Measurements from ENCODE around the gene C2CD2. TPM values are rescaled to one million over a fixed set of nuclear protein-coding genes. Genes with fewer than 3 reads are reported as not detected.

Gene C2CD2
- total and polyA plus RNA-seq, 2 of the 4 experiments (the other 2 are of a cell fraction): 15.6 to 25.3 TPM

GRCh38 chr21:41973427-41973831 is 19.6 kb upstream of the C2CD2 start:
- no peak overlapping the region for H3K27ac ChIP-seq (ENCODE audit: insufficient read depth, low read length)
- H3K14ac ChIP-seq (replicated peaks; ENCODE audit: low read depth, low read length): no peak overlapping the region
- no peak overlapping the region for H2AK5ac ChIP-seq (ENCODE audit: low read depth, low read length)
- H3K9me1 ChIP-seq (ENCODE audit: insufficient read depth, low read length): peaks cover 2% of the 10 kb centered on the region; the same call in 1 of the 2 replicates
- no peak overlapping the region for H4K8ac ChIP-seq (ENCODE audit: low read depth in 2 of 2, low read length in 2 of 2)
- CTCF ChIA-PET: no interaction called here
- no peak overlapping the region for H2BK20ac ChIP-seq (ENCODE audit: low read depth, low read length)
- H2BK5ac ChIP-seq (ENCODE audit: low read depth, low read length, poor library complexity, severe bottlenecking): no peak overlapping the region
- ATAC-seq (ENCODE audit: low read depth) (no peak), DNase-seq (no peak)
- H2BK15ac ChIP-seq (ENCODE audit: low read depth, low read length): no peak overlapping the region
- no peaks in the 10 kb centered on the region for H3K36me3 ChIP-seq (ENCODE audit: control insufficient read depth, insufficient read depth, low read length)
- POLR2A ChIA-PET (ENCODE audit: unreplicated experiment): no interaction called here
- intact Hi-C loops (cut with micrococcal nuclease) (no loop called here), in situ Hi-C loops (cut with MboI; ENCODE audit: low sequenced_read_pairs) (no loop called here), dilution Hi-C loops (cut with HindIII; ENCODE audit: low sequenced_read_pairs, unreplicated experiment) (no loop called here)
- no peak overlapping the region for H3K9ac ChIP-seq (ENCODE audit: low read depth, low read length)
- no peak overlapping the region for H2BK120ac ChIP-seq (ENCODE audit: low read depth, low read length)
- no TSS peak for BruUV-seq (replicated peaks)
- H3K4me1 ChIP-seq (ENCODE audit: control insufficient read depth, insufficient read depth, low read length): no peaks in the 10 kb centered on the region
- no peak overlapping the region for H3K18ac ChIP-seq (ENCODE audit: low read depth, low read length)
- H4K5ac ChIP-seq (ENCODE audit: low read depth, low read length): no peak overlapping the region
- H3K4ac ChIP-seq (ENCODE audit: low read depth, low read length): no peak overlapping the region
- no peaks in the 10 kb centered on the region for H3K27me3 ChIP-seq (ENCODE audit: control insufficient read depth, insufficient read depth, low read length)
- H3K4me2 ChIP-seq (ENCODE audit: low read depth, low read length): no peak overlapping the region
- H3K79me1 ChIP-seq (ENCODE audit: low read depth in 1 of 2, low read length in 2 of 2): no peaks in the 10 kb centered on the region
- no peak overlapping the region for H3K56ac ChIP-seq (ENCODE audit: extremely low read depth, insufficient read depth, low read length)
- H2AFZ ChIP-seq (replicated peaks; ENCODE audit: low read length, poor library complexity): no peak overlapping the region
- no peaks in the 10 kb centered on the region for H3K9me3 ChIP-seq (ENCODE audit: control insufficient read depth, insufficient read depth, low read length)
- no peak overlapping the region for H3K4me3 ChIP-seq (ENCODE audit: insufficient read depth, low read depth, low read length)
- H4K20me1 ChIP-seq (ENCODE audit: insufficient read depth, low read length): no peaks in the 10 kb centered on the region
- no peak overlapping the region for H2AK9ac ChIP-seq (replicated peaks; ENCODE audit: low read depth, low read length, poor library complexity)
- no peak overlapping the region for H3K23ac ChIP-seq (ENCODE audit: low read depth, low read length)
- H4K91ac ChIP-seq (ENCODE audit: insufficient read depth, low read depth, low read length): no peak overlapping the region
- WGBS, 2 experiments (ENCODE audit: extremely low coverage in 2 of 2, insufficient read length in 1 of 2): 88% methylated on average over 6 of the region's 15 CpGs; no CpG with 5 or more reads in 1 of the 2 experiments
- TF ChIP-seq NFE2L2 (IDR thresholded peaks at IDR 0.05; ENCODE audit: low read depth, low read length): no peak
- no peak for TF ChIP-seq BHLHE40 (IDR thresholded peaks at IDR 0.05; ENCODE audit: low read depth, low read length)
- no peak for TF ChIP-seq RFX5 (IDR thresholded peaks at IDR 0.05; ENCODE audit: low read depth, low read length)
- no peak for TF ChIP-seq MXI1 (IDR thresholded peaks at IDR 0.05; ENCODE audit: borderline replicate concordance, low read depth, low read length)
- TF ChIP-seq MAZ (IDR thresholded peaks at IDR 0.05; ENCODE audit: borderline replicate concordance, low read depth, low read length): no peak
- TF ChIP-seq RAD21 (IDR thresholded peaks at IDR 0.05; ENCODE audit: low read length): no peak
- no peak for TF ChIP-seq POLR2A (IDR thresholded peaks at IDR 0.05; ENCODE audit: low read depth, low read length)
- TF ChIP-seq RCOR1 (IDR thresholded peaks at IDR 0.05; ENCODE audit: insufficient replicate concordance, low read length): no peak
- no peak for TF ChIP-seq SMC3 (IDR thresholded peaks at IDR 0.05; ENCODE audit: low read depth, low read length)
